Activated CD4-positive, CD25-positive, alpha-beta regulatory T cell treated with anti-CD3 and anti-CD28 coated beads, Interleukin-2, amount 50 U/mL, for 16 hours (primary cell): ENCODE measurements around the gene PRND.
"Not testable (repeated sequence)": the region's sequence is repeated elsewhere in the genome, so short reads cannot be mapped to it uniquely, and the experiment has no call there.

Source experiments
- DNase-seq: peaks from one replicate; pipeline ENCODE4 v3.0.0-alpha.2; 2020; ENCODE audit warnings: low read depth, low spot score

Gene PRND, protein sequence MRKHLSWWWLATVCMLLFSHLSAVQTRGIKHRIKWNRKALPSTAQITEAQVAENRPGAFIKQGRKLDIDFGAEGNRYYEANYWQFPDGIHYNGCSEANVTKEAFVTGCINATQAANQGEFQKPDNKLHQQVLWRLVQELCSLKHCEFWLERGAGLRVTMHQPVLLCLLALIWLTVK

GRCh38 chr20:4721719-4722118 is at the start of gene PRND:
Gene PRND, plus strand, starts transcription at chr20:4721909. Its CDS starts 2,643 bp downstream, at chr20:4724552.
- DNase-seq, result no peak

DNA sequence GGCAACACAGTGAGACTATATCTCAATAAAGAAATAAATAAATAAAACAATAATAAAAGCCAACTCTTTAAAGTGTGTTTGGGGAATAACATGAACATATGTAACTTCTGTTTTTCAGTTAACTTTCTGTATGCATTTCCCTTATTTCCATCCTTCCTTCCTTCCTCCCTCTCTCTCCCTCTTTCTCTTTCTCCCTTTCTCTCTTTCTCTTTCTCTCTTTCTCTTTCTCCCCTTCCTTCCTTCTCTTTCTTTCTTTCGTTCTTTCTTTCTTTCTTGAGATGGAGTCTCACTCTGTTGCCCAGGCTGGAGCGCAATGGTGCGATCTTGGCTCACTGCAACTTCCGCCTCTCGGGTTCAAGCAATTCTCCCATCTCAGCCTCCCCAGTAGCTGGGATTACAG is 48.8 kb upstream of the PRND start:
- DNase-seq, result no peak

DNA sequence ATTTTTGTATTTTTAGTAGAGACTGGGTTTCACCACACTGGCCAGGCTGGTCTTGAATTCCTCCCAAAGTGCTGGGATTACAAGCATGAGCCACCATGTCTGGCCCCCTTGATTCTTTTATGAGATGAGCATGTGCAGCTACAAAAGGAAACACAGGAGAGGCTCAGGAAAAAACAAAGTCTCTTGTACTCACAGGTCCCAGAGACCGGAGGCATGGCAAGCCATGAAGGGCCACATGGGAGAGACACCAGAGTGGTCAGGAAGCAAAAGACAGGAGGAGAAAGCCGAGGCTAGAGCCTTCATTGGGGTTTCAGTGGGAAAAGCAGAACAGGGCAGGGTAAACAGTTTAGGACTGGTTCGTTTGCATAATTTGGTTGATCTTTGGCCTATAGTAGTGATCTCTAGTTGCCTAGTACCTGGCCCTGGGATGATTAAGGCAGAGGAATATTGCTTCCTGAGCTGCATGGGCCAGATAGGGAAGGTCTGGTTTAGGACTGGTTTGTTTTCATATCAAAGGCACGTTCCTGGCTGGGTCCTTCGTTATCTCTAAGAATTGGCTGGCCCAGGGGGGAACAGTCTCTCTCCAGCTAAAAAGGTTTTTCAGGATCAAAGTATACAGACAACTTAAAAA is 48.2 kb upstream of the PRND start:
- no peak for DNase-seq

- no peak for DNase-seq
Measured at GRCh38 chr20:4674672-4675071, 47.0 kb upstream of the PRND start.

DNA sequence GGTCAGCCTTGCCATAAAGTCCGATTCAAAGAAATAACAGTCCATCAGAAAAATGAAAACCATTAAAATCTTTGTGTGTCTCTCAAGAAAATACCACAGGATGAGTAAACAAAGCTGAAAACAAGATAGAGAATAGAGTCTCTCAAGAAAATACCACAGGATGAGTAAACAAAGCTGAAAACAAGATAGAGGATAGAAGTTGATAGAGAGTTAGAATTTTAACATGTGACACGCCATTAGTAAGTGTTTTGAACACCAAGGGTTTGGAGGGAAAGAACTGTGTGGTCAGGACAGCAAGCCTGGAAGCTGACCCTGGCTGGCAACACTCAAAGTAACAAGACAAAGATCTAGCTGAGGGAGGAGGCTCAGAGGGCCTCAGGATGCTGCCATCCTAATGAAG is 43.9 kb upstream of the PRND start:
- no peak for DNase-seq

GRCh38 chr20:4681401-4681800 is 40.3 kb upstream of the PRND start:
- DNase-seq, result no peak

DNA sequence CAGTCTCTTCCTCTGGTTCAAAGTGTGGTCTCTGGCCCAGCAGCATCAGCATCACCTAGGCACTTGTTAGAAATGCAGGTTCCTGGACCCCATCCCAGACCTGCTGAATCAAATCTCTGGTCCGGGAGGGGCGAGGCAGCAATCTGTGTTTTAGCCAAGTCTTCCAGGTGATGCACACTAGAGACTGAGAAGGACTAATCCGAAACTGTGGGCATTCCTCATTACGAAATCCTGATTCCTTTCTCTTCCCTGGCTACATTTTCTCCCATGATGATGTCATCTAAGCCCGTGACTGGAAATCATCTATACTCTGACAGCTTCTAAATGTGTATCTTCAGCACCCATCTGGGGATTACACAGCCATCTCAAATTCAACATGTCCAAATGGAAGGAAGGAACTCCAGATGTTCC is 39.7 kb upstream of the PRND start:
- DNase-seq, result no peak

GRCh38 chr20:4682682-4683081 is 39.0 kb upstream of the PRND start:
- no peak for DNase-seq

DNA sequence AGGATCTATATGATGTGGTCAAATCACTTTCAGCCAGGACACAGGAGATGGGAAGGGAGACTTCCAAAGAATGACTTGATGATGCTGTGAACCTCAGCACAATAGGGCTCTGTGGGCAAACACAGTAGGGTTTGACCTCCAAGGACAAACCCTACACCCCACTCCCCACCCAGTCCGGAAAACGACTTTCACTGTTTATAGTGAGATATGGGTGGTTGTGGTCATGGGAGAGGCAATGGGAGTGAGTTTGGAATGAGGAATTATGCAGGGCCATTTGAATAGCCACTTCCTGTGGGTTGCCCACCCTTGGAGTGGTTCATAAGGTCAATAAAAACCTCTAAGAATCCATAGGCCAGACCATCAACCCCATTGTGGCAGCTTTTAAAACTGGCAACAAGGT is 38.4 kb upstream of the PRND start:
- no peak for DNase-seq

- DNase-seq, result no peak
Measured at GRCh38 chr20:4684837-4685413, 36.8 kb upstream of the PRND start.

DNA sequence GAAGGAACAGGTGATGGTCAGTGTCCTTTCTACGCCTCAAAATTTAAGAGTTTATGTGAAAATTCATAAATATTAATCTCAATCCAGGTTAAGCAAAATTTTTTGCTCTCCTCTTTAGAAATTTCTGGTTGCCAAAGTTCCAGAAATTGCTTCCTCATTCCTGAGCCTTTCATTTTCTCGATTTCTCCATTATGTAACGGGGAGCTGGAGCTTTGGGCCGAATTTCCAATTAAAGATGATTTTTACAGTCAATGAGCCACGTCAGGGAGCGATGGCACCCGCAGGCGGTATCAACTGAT is 35.8 kb upstream of the PRND start:
- DNase-seq, result no peak

GRCh38 chr20:4688305-4688704 is 33.4 kb upstream of the PRND start:
- no peak for DNase-seq

- DNase-seq, result no peak
Measured at GRCh38 chr20:4689220-4689619, 32.5 kb upstream of the PRND start.

- DNase-seq, result no peak
Measured at GRCh38 chr20:4691753-4692152, 30.0 kb upstream of the PRND start.

- DNase-seq, result no peak
Measured at GRCh38 chr20:4694076-4694475, 27.6 kb upstream of the PRND start.

DNA sequence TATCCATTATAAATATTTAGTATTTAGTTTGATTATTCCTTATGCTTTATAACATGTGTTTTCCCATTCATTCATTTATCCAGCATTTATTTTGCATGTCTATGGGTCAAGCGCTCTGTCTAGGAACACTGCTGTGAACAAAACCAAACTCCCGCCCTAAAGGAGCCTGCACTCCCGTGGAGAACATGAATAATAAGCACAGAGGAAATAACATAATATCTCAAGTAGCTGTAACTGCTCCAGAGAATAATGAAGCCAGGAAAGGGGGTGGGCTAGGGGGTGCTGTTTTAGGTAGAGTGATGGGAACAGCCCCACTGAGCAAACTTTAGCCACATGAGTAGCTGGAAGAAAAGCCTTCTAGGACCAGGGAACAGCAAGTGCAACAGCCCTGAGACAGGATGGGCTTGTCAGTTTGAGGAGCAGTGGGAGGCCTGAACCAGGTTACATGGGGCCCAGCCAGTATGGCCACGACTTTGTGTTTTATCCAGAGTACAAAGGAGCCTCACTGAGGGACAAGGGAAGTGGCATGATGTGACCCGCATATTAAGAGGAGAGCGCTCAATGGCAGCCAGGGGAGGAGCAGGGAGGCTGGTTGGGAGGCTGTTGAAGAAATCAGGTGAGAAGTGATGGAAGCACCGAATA is 24.4 kb upstream of the PRND start:
- no peak for DNase-seq

DNA sequence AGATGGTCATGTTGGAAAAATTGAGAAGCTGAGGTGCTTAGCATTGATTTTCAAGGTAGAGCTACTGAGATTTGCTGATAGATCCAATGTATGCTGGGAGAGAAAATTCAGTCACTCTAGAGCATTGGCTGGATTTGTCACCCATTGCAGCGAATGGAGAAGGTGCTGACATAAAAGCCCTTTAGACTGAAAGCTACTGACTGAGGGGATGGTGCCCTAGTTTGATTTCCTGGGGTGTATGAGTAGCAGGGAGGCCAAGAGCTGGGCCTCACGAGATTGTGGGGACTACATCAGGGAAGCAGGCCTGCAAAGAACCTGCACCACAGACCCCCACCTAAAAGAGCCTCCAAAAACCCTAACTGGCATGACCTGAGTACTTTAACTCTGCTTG is 23.9 kb upstream of the PRND start:
- no peak for DNase-seq

DNA sequence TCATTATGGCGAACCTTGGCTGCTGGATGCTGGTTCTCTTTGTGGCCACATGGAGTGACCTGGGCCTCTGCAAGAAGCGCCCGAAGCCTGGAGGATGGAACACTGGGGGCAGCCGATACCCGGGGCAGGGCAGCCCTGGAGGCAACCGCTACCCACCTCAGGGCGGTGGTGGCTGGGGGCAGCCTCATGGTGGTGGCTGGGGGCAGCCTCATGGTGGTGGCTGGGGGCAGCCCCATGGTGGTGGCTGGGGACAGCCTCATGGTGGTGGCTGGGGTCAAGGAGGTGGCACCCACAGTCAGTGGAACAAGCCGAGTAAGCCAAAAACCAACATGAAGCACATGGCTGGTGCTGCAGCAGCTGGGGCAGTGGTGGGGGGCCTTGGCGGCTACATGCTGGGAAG is 22.5 kb upstream of the PRND start:
- DNase-seq, result no peak

- DNase-seq, result no peak
Measured at GRCh38 chr20:4699957-4700356, 21.8 kb upstream of the PRND start.

DNA sequence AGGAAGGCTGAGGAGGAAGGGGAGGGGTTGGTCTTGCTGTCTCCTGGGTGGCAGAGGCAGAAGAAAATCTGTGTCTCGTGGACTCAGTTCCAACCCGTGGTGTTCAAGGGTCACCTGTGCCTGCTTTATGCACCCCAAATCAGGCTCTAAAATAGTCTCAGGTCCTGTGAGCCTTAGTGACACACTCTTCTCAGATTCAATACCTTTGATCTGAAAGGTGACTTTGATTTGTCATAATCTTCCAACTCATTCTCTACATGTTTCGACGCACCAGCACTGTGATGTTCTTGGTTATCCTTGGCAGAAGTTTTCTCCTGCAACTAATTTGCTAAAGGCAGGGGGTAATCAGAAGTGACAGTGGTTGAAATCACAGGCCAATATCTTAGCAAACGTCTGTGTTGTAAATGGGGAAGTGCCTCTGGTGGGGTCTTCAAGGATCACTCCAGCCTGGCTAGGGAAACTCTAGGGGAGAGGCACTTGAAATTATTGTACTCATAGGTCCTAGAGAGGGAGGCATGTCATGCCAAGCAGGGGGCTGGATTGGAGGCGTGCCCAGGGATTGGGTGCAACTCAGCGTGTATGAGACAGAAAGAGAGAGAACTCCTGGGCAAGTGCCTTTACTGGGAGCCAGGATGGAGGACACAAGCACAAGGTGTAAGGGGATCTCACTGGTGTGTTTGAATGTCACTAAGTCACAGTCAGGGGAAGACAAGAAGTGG is 19.0 kb upstream of the PRND start:
- no peak for DNase-seq

GRCh38 chr20:4703281-4703676 is 18.4 kb upstream of the PRND start:
- no peak for DNase-seq

DNA sequence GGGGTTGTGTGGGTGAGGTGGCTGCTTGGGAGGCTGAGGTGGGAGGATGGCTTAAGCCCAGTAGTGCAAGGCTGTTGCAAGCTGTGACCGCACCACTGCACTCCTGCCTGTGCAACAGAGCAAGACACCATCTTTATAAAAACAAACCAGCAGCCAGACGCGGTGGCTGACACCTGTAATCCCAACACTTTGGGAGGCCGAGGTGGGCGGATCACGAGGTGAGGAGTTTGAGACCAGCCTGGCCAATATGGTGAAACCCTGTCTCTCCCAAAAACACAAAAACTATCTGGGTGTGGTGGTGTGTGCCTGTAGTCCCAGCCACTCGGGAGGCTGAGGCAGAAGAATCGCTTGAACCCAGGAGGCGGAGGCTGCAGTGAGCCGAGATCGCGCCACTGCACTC is 14.8 kb upstream of the PRND start:
- not testable (repeated sequence) for DNase-seq

DNA sequence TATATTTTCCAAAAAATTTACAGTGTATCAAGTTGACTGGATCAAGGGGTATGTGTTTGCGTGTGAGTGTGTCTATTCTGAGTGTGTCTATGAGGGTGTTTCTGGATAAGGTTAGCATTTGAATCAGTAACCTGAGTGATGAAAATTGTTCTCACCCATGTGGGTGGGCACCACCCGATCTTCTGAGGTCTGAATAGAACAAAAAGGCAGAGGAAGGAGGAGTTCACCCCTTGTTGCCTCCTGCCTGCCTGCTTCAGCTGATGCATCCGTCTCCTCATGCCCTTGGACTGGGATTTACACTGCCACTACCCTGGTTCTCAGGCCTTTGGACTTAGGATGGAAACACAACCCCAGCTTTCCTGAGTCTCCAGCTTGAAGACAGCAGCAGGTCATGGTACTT is 13.7 kb upstream of the PRND start:
- no peak for DNase-seq
